VCaP (cell line): Measurements from ENCODE around the gene DIP2A.

ENCODE experiments used
- H3K27ac ChIP-seq: fragments of 450-650 bp; 2 replicates; pipeline ENCODE4 v1.5.1; 2017
- CTCF ChIP-seq: fragments of 450-650 bp; conservative IDR thresholded peaks from 2 replicates; pipeline ENCODE4 v1.5.1; 2017; ENCODE audit warnings: mild to moderate bottlenecking, moderate library complexity

Gene DIP2A

GRCh38 chr21:46503922-46504550 lies 45.3 kb downstream of the DIP2A start:
- no peak for TF ChIP-seq CTCF
- H3K27ac ChIP-seq, result no peak overlapping the region

- no peak overlapping the region for H3K27ac ChIP-seq
These were observed 46.0 kb downstream of the DIP2A start for GRCh38 chr21:46504666-46505065.

GRCh38 chr21:46507562-46507961 lies 48.9 kb downstream of the DIP2A start:
- H3K27ac ChIP-seq, result no peak overlapping the region
- no peak for TF ChIP-seq CTCF

More at GRCh38 chr21:46504666-46505065, 46.0 kb downstream of the DIP2A start:
- no peak for TF ChIP-seq CTCF

GRCh38 chr21:46509741-46510502 lies 51.2 kb downstream of the DIP2A start:
- TF ChIP-seq CTCF, result no peak
- H3K27ac ChIP-seq, result peak overlapping the region; percentile 52

- TF ChIP-seq CTCF, result no peak
- H3K27ac ChIP-seq, result peak overlapping the region; percentile 40
These were observed 56.4 kb downstream of the DIP2A start for GRCh38 chr21:46515109-46515508.

- peak overlapping the region; percentile 40; the same call in 1 of the 2 replicates for H3K27ac ChIP-seq
These were observed 57.4 kb downstream of the DIP2A start for GRCh38 chr21:46516068-46516467.

GRCh38 chr21:46517361-46517760 lies 58.7 kb downstream of the DIP2A start:
- no peak overlapping the region for H3K27ac ChIP-seq
- no peak for TF ChIP-seq CTCF

More at GRCh38 chr21:46516068-46516467, 57.4 kb downstream of the DIP2A start:
- no peak for TF ChIP-seq CTCF
